ENCODE data around the gene FAF1. TPM values are rescaled to one million over a fixed set of nuclear protein-coding genes. Genes with fewer than 3 reads are reported as not detected.

The FAF1 gene
- total and polyA plus RNA-seq, 9 of the 15 experiments (the other 6 are each of a cell fraction or from before 2014, with no cell fraction given), result 48.7 to 225 (median 118) TPM

- TF ChIP-seq, protein P1, sequence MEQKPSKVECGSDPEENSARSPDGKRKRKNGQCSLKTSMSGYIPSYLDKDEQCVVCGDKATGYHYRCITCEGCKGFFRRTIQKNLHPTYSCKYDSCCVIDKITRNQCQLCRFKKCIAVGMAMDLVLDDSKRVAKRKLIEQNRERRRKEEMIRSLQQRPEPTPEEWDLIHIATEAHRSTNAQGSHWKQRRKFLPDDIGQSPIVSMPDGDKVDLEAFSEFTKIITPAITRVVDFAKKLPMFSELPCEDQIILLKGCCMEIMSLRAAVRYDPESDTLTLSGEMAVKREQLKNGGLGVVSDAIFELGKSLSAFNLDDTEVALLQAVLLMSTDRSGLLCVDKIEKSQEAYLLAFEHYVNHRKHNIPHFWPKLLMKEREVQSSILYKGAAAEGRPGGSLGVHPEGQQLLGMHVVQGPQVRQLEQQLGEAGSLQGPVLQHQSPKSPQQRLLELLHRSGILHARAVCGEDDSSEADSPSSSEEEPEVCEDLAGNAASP (IDR thresholded peaks at IDR 0.05), result no peak
- peak; percentile 81 for TF ChIP-seq CTBP1 (IDR thresholded peaks at IDR 0.05; ENCODE audit: borderline replicate concordance)
- TF ChIP-seq, protein P2, sequence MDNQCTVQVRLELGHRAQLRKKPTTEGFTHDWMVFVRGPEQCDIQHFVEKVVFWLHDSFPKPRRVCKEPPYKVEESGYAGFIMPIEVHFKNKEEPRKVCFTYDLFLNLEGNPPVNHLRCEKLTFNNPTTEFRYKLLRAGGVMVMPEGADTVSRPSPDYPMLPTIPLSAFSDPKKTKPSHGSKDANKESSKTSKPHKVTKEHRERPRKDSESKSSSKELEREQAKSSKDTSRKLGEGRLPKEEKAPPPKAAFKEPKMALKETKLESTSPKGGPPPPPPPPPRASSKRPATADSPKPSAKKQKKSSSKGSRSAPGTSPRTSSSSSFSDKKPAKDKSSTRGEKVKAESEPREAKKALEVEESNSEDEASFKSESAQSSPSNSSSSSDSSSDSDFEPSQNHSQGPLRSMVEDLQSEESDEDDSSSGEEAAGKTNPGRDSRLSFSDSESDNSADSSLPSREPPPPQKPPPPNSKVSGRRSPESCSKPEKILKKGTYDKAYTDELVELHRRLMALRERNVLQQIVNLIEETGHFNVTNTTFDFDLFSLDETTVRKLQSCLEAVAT (IDR thresholded peaks at IDR 0.05), result peak in 1 of 2 experiments; percentile 81; a peak in 2 of 4 replicates
- TF ChIP-seq ZNF589 (CRISPR knock-in tag; IDR thresholded peaks at IDR 0.05; ENCODE audit: low read depth), result peak; percentile 10; the same call in 1 of the 2 replicates
- 0 out of 2 replicates have a peak, but pooled peaks have one; percentile 20 for TF ChIP-seq SPI1 (IDR thresholded peaks at IDR 0.05; ENCODE audit: borderline replicate concordance, low read depth, low read length)
- no peak for TF ChIP-seq DLX4 (CRISPR knock-in tag; IDR thresholded peaks at IDR 0.05)
- TF ChIP-seq, protein P3, sequence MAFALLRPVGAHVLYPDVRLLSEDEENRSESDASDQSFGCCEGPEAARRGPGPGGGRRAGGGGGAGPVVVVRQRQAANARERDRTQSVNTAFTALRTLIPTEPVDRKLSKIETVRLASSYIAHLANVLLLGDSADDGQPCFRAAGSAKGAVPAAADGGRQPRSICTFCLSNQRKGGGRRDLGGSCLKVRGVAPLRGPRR (CRISPR knock-in tag; IDR thresholded peaks at IDR 0.05), result no peak
- peak; percentile 62 for TF ChIP-seq NBN (IDR thresholded peaks at IDR 0.05; ENCODE audit: low read depth)
- 0 out of 2 replicates have a peak, but pooled peaks have one; percentile 57 for TF ChIP-seq MBD2 (IDR thresholded peaks at IDR 0.05; ENCODE audit: borderline replicate concordance, low read depth)
- TF ChIP-seq SMARCE1 (IDR thresholded peaks at IDR 0.05), result peak; percentile 80
- TF ChIP-seq ARHGAP35 (IDR thresholded peaks at IDR 0.05; ENCODE audit: partially characterized antibody), result no peak
- TF ChIP-seq PRMT5 (CRISPR knock-in tag; IDR thresholded peaks at IDR 0.05), result no peak
- TF ChIP-seq TEAD1 (CRISPR knock-in tag; IDR thresholded peaks at IDR 0.05), result peak; percentile 100
- TF ChIP-seq SIN3B (IDR thresholded peaks at IDR 0.05; ENCODE audit: low read depth), result no peak
- TF ChIP-seq, protein P4, sequence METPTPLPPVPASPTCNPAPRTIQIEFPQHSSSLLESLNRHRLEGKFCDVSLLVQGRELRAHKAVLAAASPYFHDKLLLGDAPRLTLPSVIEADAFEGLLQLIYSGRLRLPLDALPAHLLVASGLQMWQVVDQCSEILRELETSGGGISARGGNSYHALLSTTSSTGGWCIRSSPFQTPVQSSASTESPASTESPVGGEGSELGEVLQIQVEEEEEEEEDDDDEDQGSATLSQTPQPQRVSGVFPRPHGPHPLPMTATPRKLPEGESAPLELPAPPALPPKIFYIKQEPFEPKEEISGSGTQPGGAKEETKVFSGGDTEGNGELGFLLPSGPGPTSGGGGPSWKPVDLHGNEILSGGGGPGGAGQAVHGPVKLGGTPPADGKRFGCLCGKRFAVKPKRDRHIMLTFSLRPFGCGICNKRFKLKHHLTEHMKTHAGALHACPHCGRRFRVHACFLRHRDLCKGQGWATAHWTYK (CRISPR knock-in tag; IDR thresholded peaks at IDR 0.05), result no peak
- no peak for TF ChIP-seq SRF (CRISPR knock-in tag; IDR thresholded peaks at IDR 0.05)
- TF ChIP-seq NR1H2 (CRISPR knock-in tag; IDR thresholded peaks at IDR 0.05), result no peak
- TF ChIP-seq TCF7L2 (IDR thresholded peaks at IDR 0.05; ENCODE audit: low read depth, low read length), result no peak
- no peak for TF ChIP-seq ELK1 (CRISPR knock-in tag; IDR thresholded peaks at IDR 0.05)
- TF ChIP-seq DNMT1 (IDR thresholded peaks at IDR 0.05), result no peak
- peak in 1 of 2 experiments; percentile 92; a peak in 2 of 3 replicates for TF ChIP-seq CBX3 (IDR thresholded peaks at IDR 0.05; ENCODE audit: borderline replicate concordance in 1 of 2, low read length in 2 of 2)
- no peak for TF ChIP-seq TGIF2 (CRISPR knock-in tag; IDR thresholded peaks at IDR 0.05)
- peak; percentile 66; the same call in 1 of the 2 replicates for TF ChIP-seq MYNN (IDR thresholded peaks at IDR 0.05)
- no peak for TF ChIP-seq MYNN (CRISPR knock-in tag; IDR thresholded peaks at IDR 0.05)
These were observed 239.5 kb downstream of the FAF1 start (continued) for GRCh38 chr1:50720457-50721053.

All from K562 (cell line).